K562 (cell line): ENCODE results near the gene ZBTB7A. TPM values are rescaled to one million over a fixed set of nuclear protein-coding genes. Genes with fewer than 3 reads are reported as not detected.

ENCODE experiments used
- polyA plus RNA-seq, 8 experiments: library from polyadenylated mRNA; depleted of rRNA in 4 of 8; stranded (reverse) in 5 of 8; unstranded in 3 of 8; fragments of >200 nt; fragmentation: Nextera tagmentation in 2 of 8; fragmentation: Illumina TruSeq in 1 of 8; extraction: Ambion mirVana in 2 of 8; extraction: Trizol in 1 of 8; gene quantifications; 2 replicates each; pipeline versions ENCODE4 v1.2.1 to v1.2.3, GENCODE V29; 2011 to 2014; ENCODE audit warnings: inconsistent platforms in 1 of 8, missing spikeins in 1 of 8
- total RNA-seq, 7 experiments: library from RNA; depleted of rRNA in 6 of 7; stranded (reverse); fragments of >200 nt in 6 of 7; fragmentation: Illumina TruSeq in 2 of 7; extraction: Trizol in 2 of 7; gene quantifications; 2 replicates each; pipeline versions ENCODE4 v1.2.1 to v1.2.3, GENCODE V29; 2011 to 2021; ENCODE audit warnings: low replicate concordance in 1 of 7

ZBTB7A gene
- total and polyA plus RNA-seq, 9 of the 15 experiments (the other 6 are each of a cell fraction or from before 2014, with no cell fraction given) = 0.11 to 34.0 (median 4.6) TPM

Other genes starting within 250 kb of the ZBTB7A start
Only the 7 nearest of the 15 such genes appear.
- 60.1 and 62.7 TPM in 2 replicates for gene DAPK3, start 95.8 kb downstream of the ZBTB7A start, total RNA-seq (2014; rRNA removed)
- 4.4 and 9.2 TPM in 2 replicates for gene DAPK3, start 95.8 kb downstream of the ZBTB7A start, total RNA-seq (2014; rRNA removed; fragmentation: Illumina TruSeq; extraction: Trizol)
- gene DAPK3, start 95.8 kb downstream of the ZBTB7A start, total RNA-seq (2015; rRNA removed; fragmentation: Illumina TruSeq; extraction: Trizol) = 25.0 and 26.2 TPM in 2 replicates
- gene DAPK3, start 95.8 kb downstream of the ZBTB7A start, total RNA-seq (2021) = 39.2 and 54.1 TPM in 2 replicates
- gene DAPK3, start 95.8 kb downstream of the ZBTB7A start, polyA plus RNA-seq (2011; rRNA removed) = 24.0 and 29.4 TPM in 2 replicates
- 29.4 and 45.3 TPM in 2 replicates for gene DAPK3, start 95.8 kb downstream of the ZBTB7A start, polyA plus RNA-seq (2014; fragmentation: Illumina TruSeq; extraction: Trizol)
- under 1 TPM; 0.14 to 0.21 TPM for gene DAPK3, start 95.8 kb downstream of the ZBTB7A start, polyA plus RNA-seq (2014; fragmentation: Nextera tagmentation; extraction: Ambion mirVana)
- 59.6 and 63.4 TPM in 2 replicates for gene DAPK3, start 95.8 kb downstream of the ZBTB7A start, polyA plus RNA-seq (2014; rRNA removed)
- 1,752 and 1,953 TPM in 2 replicates for gene EEF2, start 81.4 kb downstream of the ZBTB7A start, total RNA-seq (2014; rRNA removed)
- 1,453 and 1,647 TPM in 2 replicates for gene EEF2, start 81.4 kb downstream of the ZBTB7A start, total RNA-seq (2014; rRNA removed; fragmentation: Illumina TruSeq; extraction: Trizol)
- 1,387 and 1,494 TPM in 2 replicates for gene EEF2, start 81.4 kb downstream of the ZBTB7A start, total RNA-seq (2015; rRNA removed; fragmentation: Illumina TruSeq; extraction: Trizol)
- gene EEF2, start 81.4 kb downstream of the ZBTB7A start, total RNA-seq (2021) = 2,825 and 3,003 TPM in 2 replicates
- 1,026 and 1,305 TPM in 2 replicates for gene EEF2, start 81.4 kb downstream of the ZBTB7A start, polyA plus RNA-seq (2011; rRNA removed)
- gene EEF2, start 81.4 kb downstream of the ZBTB7A start, polyA plus RNA-seq (2014; fragmentation: Illumina TruSeq; extraction: Trizol) = 1,501 and 2,376 TPM in 2 replicates
- 100 to 1,000 TPM; 372 to 422 TPM for gene EEF2, start 81.4 kb downstream of the ZBTB7A start, polyA plus RNA-seq (2014; fragmentation: Nextera tagmentation; extraction: Ambion mirVana)
- 1,067 and 1,158 TPM in 2 replicates for gene EEF2, start 81.4 kb downstream of the ZBTB7A start, polyA plus RNA-seq (2014; rRNA removed)
- 21.9 and 26.4 TPM in 2 replicates for gene PIAS4, start 59.2 kb downstream of the ZBTB7A start, total RNA-seq (2014; rRNA removed)
- 5.3 and 7.3 TPM in 2 replicates for gene PIAS4, start 59.2 kb downstream of the ZBTB7A start, total RNA-seq (2014; rRNA removed; fragmentation: Illumina TruSeq; extraction: Trizol)
- gene PIAS4, start 59.2 kb downstream of the ZBTB7A start, total RNA-seq (2015; rRNA removed; fragmentation: Illumina TruSeq; extraction: Trizol) = 14.3 and 14.4 TPM in 2 replicates
- 24.9 and 34.9 TPM in 2 replicates for gene PIAS4, start 59.2 kb downstream of the ZBTB7A start, total RNA-seq (2021)
- gene PIAS4, start 59.2 kb downstream of the ZBTB7A start, polyA plus RNA-seq (2011; rRNA removed) = 6.7 and 7.1 TPM in 2 replicates
- gene PIAS4, start 59.2 kb downstream of the ZBTB7A start, polyA plus RNA-seq (2014; fragmentation: Illumina TruSeq; extraction: Trizol) = 14.5 and 23.3 TPM in 2 replicates
- gene PIAS4, start 59.2 kb downstream of the ZBTB7A start, polyA plus RNA-seq (2014; fragmentation: Nextera tagmentation; extraction: Ambion mirVana) = under 1 TPM; 0.27 TPM
- 14.8 and 19.9 TPM in 2 replicates for gene PIAS4, start 59.2 kb downstream of the ZBTB7A start, polyA plus RNA-seq (2014; rRNA removed)
- 140 and 200 TPM in 2 replicates for gene MAP2K2, start 57.2 kb upstream of the ZBTB7A start, total RNA-seq (2014; rRNA removed)
- 58.3 and 60.9 TPM in 2 replicates for gene MAP2K2, start 57.2 kb upstream of the ZBTB7A start, total RNA-seq (2014; rRNA removed; fragmentation: Illumina TruSeq; extraction: Trizol)
- 72.6 and 78.0 TPM in 2 replicates for gene MAP2K2, start 57.2 kb upstream of the ZBTB7A start, total RNA-seq (2015; rRNA removed; fragmentation: Illumina TruSeq; extraction: Trizol)
- gene MAP2K2, start 57.2 kb upstream of the ZBTB7A start, total RNA-seq (2021) = 150 and 151 TPM in 2 replicates
- 40.4 and 41.5 TPM in 2 replicates for gene MAP2K2, start 57.2 kb upstream of the ZBTB7A start, polyA plus RNA-seq (2011; rRNA removed)
- 41.1 and 84.5 TPM in 2 replicates for gene MAP2K2, start 57.2 kb upstream of the ZBTB7A start, polyA plus RNA-seq (2014; fragmentation: Illumina TruSeq; extraction: Trizol)
- gene MAP2K2, start 57.2 kb upstream of the ZBTB7A start, polyA plus RNA-seq (2014; fragmentation: Nextera tagmentation; extraction: Ambion mirVana) = 1 to 10 TPM; 1.0 to 5.0 TPM
- gene MAP2K2, start 57.2 kb upstream of the ZBTB7A start, polyA plus RNA-seq (2014; rRNA removed) = 90.7 and 97.4 TPM in 2 replicates
- not detected in 2 replicates for gene CREB3L3, start 86.7 kb upstream of the ZBTB7A start, total RNA-seq (2014; rRNA removed)
- gene CREB3L3, start 86.7 kb upstream of the ZBTB7A start, total RNA-seq (2014; rRNA removed; fragmentation: Illumina TruSeq; extraction: Trizol) = not detected in 2 replicates
- 0.11 TPM in 1 of 2 replicates, not detected in the other for gene CREB3L3, start 86.7 kb upstream of the ZBTB7A start, total RNA-seq (2015; rRNA removed; fragmentation: Illumina TruSeq; extraction: Trizol)
- gene CREB3L3, start 86.7 kb upstream of the ZBTB7A start, total RNA-seq (2021) = 0.07 TPM in 1 of 2 replicates, not detected in the other
- 0.03 TPM in 1 of 2 replicates, not detected in the other for gene CREB3L3, start 86.7 kb upstream of the ZBTB7A start, polyA plus RNA-seq (2011; rRNA removed)
- 0.06 TPM in 1 of 2 replicates, not detected in the other for gene CREB3L3, start 86.7 kb upstream of the ZBTB7A start, polyA plus RNA-seq (2014; fragmentation: Illumina TruSeq; extraction: Trizol)
- not detected for gene CREB3L3, start 86.7 kb upstream of the ZBTB7A start, polyA plus RNA-seq (2014; fragmentation: Nextera tagmentation; extraction: Ambion mirVana)
- 0.38 TPM in 1 of 2 replicates, not detected in the other for gene CREB3L3, start 86.7 kb upstream of the ZBTB7A start, polyA plus RNA-seq (2014; rRNA removed)
- 26.7 and 32.5 TPM in 2 replicates for gene SIRT6, start 115.7 kb upstream of the ZBTB7A start, total RNA-seq (2014; rRNA removed)
- 0.93 and 2.7 TPM in 2 replicates for gene SIRT6, start 115.7 kb upstream of the ZBTB7A start, total RNA-seq (2014; rRNA removed; fragmentation: Illumina TruSeq; extraction: Trizol)
- gene SIRT6, start 115.7 kb upstream of the ZBTB7A start, total RNA-seq (2015; rRNA removed; fragmentation: Illumina TruSeq; extraction: Trizol) = 10.2 and 11.0 TPM in 2 replicates
- 36.6 and 37.7 TPM in 2 replicates for gene SIRT6, start 115.7 kb upstream of the ZBTB7A start, total RNA-seq (2021)
- 15.0 and 20.8 TPM in 2 replicates for gene SIRT6, start 115.7 kb upstream of the ZBTB7A start, polyA plus RNA-seq (2011; rRNA removed)
- 8.0 and 23.9 TPM in 2 replicates for gene SIRT6, start 115.7 kb upstream of the ZBTB7A start, polyA plus RNA-seq (2014; fragmentation: Illumina TruSeq; extraction: Trizol)
- gene SIRT6, start 115.7 kb upstream of the ZBTB7A start, polyA plus RNA-seq (2014; fragmentation: Nextera tagmentation; extraction: Ambion mirVana) = 1 to 10 TPM; 1.4 to 1.8 TPM
- gene SIRT6, start 115.7 kb upstream of the ZBTB7A start, polyA plus RNA-seq (2014; rRNA removed) = 37.3 and 41.1 TPM in 2 replicates
- 0.08 TPM in 1 of 2 replicates, not detected in the other for gene ANKRD24, start 115.8 kb upstream of the ZBTB7A start, total RNA-seq (2014; rRNA removed)
- not detected in 2 replicates for gene ANKRD24, start 115.8 kb upstream of the ZBTB7A start, total RNA-seq (2014; rRNA removed; fragmentation: Illumina TruSeq; extraction: Trizol)
- not detected in 2 replicates for gene ANKRD24, start 115.8 kb upstream of the ZBTB7A start, total RNA-seq (2015; rRNA removed; fragmentation: Illumina TruSeq; extraction: Trizol)
- 0.07 and 0.38 TPM in 2 replicates for gene ANKRD24, start 115.8 kb upstream of the ZBTB7A start, total RNA-seq (2021)
- gene ANKRD24, start 115.8 kb upstream of the ZBTB7A start, polyA plus RNA-seq (2011; rRNA removed) = 0.11 and 0.24 TPM in 2 replicates
- 0.07 TPM in 1 of 2 replicates, not detected in the other for gene ANKRD24, start 115.8 kb upstream of the ZBTB7A start, polyA plus RNA-seq (2014; fragmentation: Illumina TruSeq; extraction: Trizol)
- gene ANKRD24, start 115.8 kb upstream of the ZBTB7A start, polyA plus RNA-seq (2014; fragmentation: Nextera tagmentation; extraction: Ambion mirVana) = not detected
- 0.03 and 0.12 TPM in 2 replicates for gene ANKRD24, start 115.8 kb upstream of the ZBTB7A start, polyA plus RNA-seq (2014; rRNA removed)